ENCODE measurements around the gene REXO5. TPM values are rescaled to one million over a fixed set of nuclear protein-coding genes. Genes with fewer than 3 reads are reported as not detected.
"Not testable (repeated sequence)": the region's sequence is repeated elsewhere in the genome, so short reads cannot be mapped to it uniquely, and the experiment has no call there.

Gene REXO5
- total RNA-seq, 4 donors from 2014 or later, result 0.78 to 3.6 (median 1.8) TPM

GRCh38 chr16:20859229-20859628 lies 52.9 kb downstream of the REXO5 start:
- H3K4me3 ChIP-seq (replicated peaks in 1 of 3), result no peak overlapping the region
- 90 to 93% methylated on average over 3 of the region's 3 CpGs for WGBS, 2 donors
- no peaks in the 10 kb centered on the region for H3K9me3 ChIP-seq
- peaks cover 9 to 12% of the 10 kb centered on the region in 2 donors for H3K36me3 ChIP-seq
- no peak for DNase-seq
- no peaks in the 10 kb centered on the region for H3K27me3 ChIP-seq
- peaks cover 0 to under 1% of the 10 kb centered on the region in 2 donors for H3K4me1 ChIP-seq
- intact Hi-C loops (cut with DNase I), result loop anchor here (10.0 kb wide), 1 partner anchor 46 kb away; the partner anchor contains the start of genes DCUN1D3 and LYRM1
- TF ChIP-seq POLR2A (IDR thresholded peaks at IDR 0.05) (no peak), CTCF (IDR thresholded peaks at IDR 0.05) (no peak)
- H3K27ac ChIP-seq, result no peak overlapping the region

GRCh38 chr16:20859699-20860098 lies 53.4 kb downstream of the REXO5 start:
- H3K4me1 ChIP-seq, result no peaks in the 10 kb centered on the region
- no peaks in the 10 kb centered on the region for H3K9me3 ChIP-seq
- intact Hi-C loops (cut with DNase I), result loop anchor here (10.0 kb wide), 1 partner anchor 45 kb away; the partner anchor contains the start of genes DCUN1D3 and LYRM1
- no peak for TF ChIP-seq POLR2A (IDR thresholded peaks at IDR 0.05)
- no peaks in the 10 kb centered on the region for H3K27me3 ChIP-seq
- no peak overlapping the region for H3K4me3 ChIP-seq (replicated peaks in 1 of 3)
- H3K27ac ChIP-seq, result no peak overlapping the region
- peaks cover 9 to 12% of the 10 kb centered on the region in 2 donors for H3K36me3 ChIP-seq
- DNase-seq, result no peak
- 78% methylated on average over 4 of the region's 4 CpGs for whole genome bisulfite sequencing, 2 donors

GRCh38 chr16:20860361-20860760 lies 54.0 kb downstream of the REXO5 start:
- TF ChIP-seq CTCF (IDR thresholded peaks at IDR 0.05) (no peak), POLR2A (IDR thresholded peaks at IDR 0.05) (no peak)
- Histone ChIP-seq H3K9me3 (no peaks in the 10 kb centered on the region), H3K4me3 (replicated peaks in 1 of 3) (no peak overlapping the region), H3K27me3 (no peaks in the 10 kb centered on the region), H3K36me3 (peaks cover 9 to 12% of the 10 kb centered on the region in 2 donors), H3K27ac (no peak overlapping the region), H3K4me1 (no peaks in the 10 kb centered on the region)
- no peak for DNase-seq
- intact Hi-C loops (cut with DNase I), result no loop called here
- 82% methylated on average over 4 of the region's 4 CpGs for WGBS, 2 donors

GRCh38 chr16:20860995-20861394 lies 54.7 kb downstream of the REXO5 start:
- H3K9me3 ChIP-seq; H3K27me3 ChIP-seq; H3K27ac ChIP-seq; H3K4me1 ChIP-seq; intact Hi-C loops (cut with DNase I); DNase-seq; H3K4me3 ChIP-seq (replicated peaks in 1 of 3): not testable (repeated sequence)
- WGBS, 2 donors, result 78 to 90% methylated on average over 3 to 4 of the region's 4 CpGs
- peaks cover 9 to 12% of the 10 kb centered on the region in 2 donors for H3K36me3 ChIP-seq

- no peak overlapping the region for H3K4me3 ChIP-seq (replicated peaks in 1 of 3)
- intact Hi-C loops (cut with DNase I), result no loop called here
- TF ChIP-seq CTCF (IDR thresholded peaks at IDR 0.05) (no peak), POLR2A (IDR thresholded peaks at IDR 0.05) (no peak)
- H3K27ac ChIP-seq, result no peak overlapping the region
- peaks cover 0 to 16% of the 10 kb centered on the region in 2 donors for H3K4me1 ChIP-seq
- WGBS, 2 donors, result 95 to 96% methylated on average over 17 to 19 of the region's 21 CpGs
- H3K27me3 ChIP-seq, result no peaks in the 10 kb centered on the region
- peaks cover 9 to 12% of the 10 kb centered on the region in 2 donors for H3K36me3 ChIP-seq
- no peak for DNase-seq
- no peaks in the 10 kb centered on the region for H3K9me3 ChIP-seq
Measured at GRCh38 chr16:20862162-20862960, 56.0 kb downstream of the REXO5 start.

- H3K27me3 ChIP-seq; DNase-seq; H3K9me3 ChIP-seq; H3K4me3 ChIP-seq (replicated peaks in 1 of 3); H3K27ac ChIP-seq; intact Hi-C loops (cut with DNase I): not testable (repeated sequence)
- peaks cover 9 to 12% of the 10 kb centered on the region in 2 donors for H3K36me3 ChIP-seq
- H3K4me1 ChIP-seq, result peaks cover 9 to 35% of the 10 kb centered on the region in 2 donors
- WGBS, 2 donors, result 92 to 93% methylated on average over 6 of the region's 6 CpGs
Measured at GRCh38 chr16:20864376-20864775, 58.0 kb downstream of the REXO5 start.
